Ectodermal cell (in vitro differentiated cells): Measurements from ENCODE around the gene HEATR5A.

Experiments
- H3K27ac ChIP-seq: 2 replicates; pipeline ENCODE4 v1.7.0; 2013; ENCODE audit warnings: mild to moderate bottlenecking, low read depth, low read length; ENCODE audit not compliant: insufficient read depth, poor library complexity, severe bottlenecking
- H3K27me3 ChIP-seq: 2 replicates; pipeline ENCODE4 v1.7.0; 2013; ENCODE audit warnings: mild to moderate bottlenecking, low read length; ENCODE audit not compliant: insufficient read depth, control insufficient read depth, poor library complexity, severe bottlenecking
- H3K36me3 ChIP-seq: one replicate; pipeline ENCODE4 v1.7.0; 2013; ENCODE audit warnings: low read length; ENCODE audit not compliant: control insufficient read depth, insufficient read depth
- H3K4me1 ChIP-seq: one replicate; pipeline ENCODE4 v1.7.0; 2013; ENCODE audit warnings: low read length; ENCODE audit not compliant: control insufficient read depth, insufficient read depth
- H3K4me3 ChIP-seq: 2 replicates; pipeline ENCODE4 v1.7.0; 2013; ENCODE audit warnings: low read depth, low read length, control low read depth; ENCODE audit not compliant: insufficient read depth
- H3K9me3 ChIP-seq: 2 replicates; pipeline ENCODE4 v1.7.0; 2013; ENCODE audit warnings: mild to moderate bottlenecking, low read length, moderate library complexity; ENCODE audit not compliant: control insufficient read depth
- WGBS, 2 experiments: methylation state at CpG; one replicate each; pipeline ENCODE4 v1.1.7; 2013; ENCODE audit warnings: missing lambda C conversion rate in 2 of 2; 5-methylcytosine and 5-hydroxymethylcytosine counted together

Gene HEATR5A

GRCh38 chr14:31426663-31427062 lies 6.3 kb upstream of the HEATR5A start:
- WGBS, 2 experiments, result 87 to 90% methylated on average over 2 of the region's 2 CpGs

GRCh38 chr14:31425905-31426304 lies 5.6 kb upstream of the HEATR5A start:
- Histone ChIP-seq H3K27me3 (no peaks in the 10 kb centered on the region), H3K36me3 (no peaks in the 10 kb centered on the region), H3K4me3 (no peak overlapping the region), H3K4me1 (no peaks in the 10 kb centered on the region), H3K9me3 (no peaks in the 10 kb centered on the region), H3K27ac (no peak overlapping the region)

More at GRCh38 chr14:31426663-31427062, 6.3 kb upstream of the HEATR5A start:
- Histone ChIP-seq H3K27me3 (no peaks in the 10 kb centered on the region), H3K9me3 (no peaks in the 10 kb centered on the region), H3K4me1 (no peaks in the 10 kb centered on the region), H3K27ac (no peak overlapping the region), H3K4me3 (no peak overlapping the region), H3K36me3 (no peaks in the 10 kb centered on the region)

- Histone ChIP-seq H3K4me3 (no peak overlapping the region), H3K27ac (no peak overlapping the region)
These were observed 850 bp upstream of the HEATR5A start for GRCh38 chr14:31421200-31421599.

DNA sequence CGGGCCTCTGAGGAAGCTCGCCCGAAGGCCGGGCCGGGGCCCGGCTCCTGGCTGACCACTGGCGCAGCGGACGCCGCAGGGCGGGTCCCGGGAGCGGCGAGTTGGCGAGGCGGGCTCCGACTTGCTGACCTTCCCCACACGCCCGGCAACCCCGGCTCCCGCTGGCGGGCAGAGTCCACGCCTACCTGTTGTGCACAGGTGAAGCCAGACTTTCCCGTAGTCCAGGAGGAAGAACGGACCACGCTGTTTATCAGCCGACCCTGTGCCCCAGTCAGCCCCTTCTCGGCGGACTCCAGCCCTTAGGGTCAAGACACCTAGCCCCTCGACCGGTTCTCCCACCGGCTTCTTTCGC lies 407 bp downstream of the HEATR5A start:
- no peaks in the 10 kb centered on the region for H3K27me3 ChIP-seq
- no peaks in the 10 kb centered on the region for H3K9me3 ChIP-seq
- 0% methylated on average over 33 of the region's 33 CpGs for WGBS, 2 experiments
- no peaks in the 10 kb centered on the region for H3K4me1 ChIP-seq
- H3K27ac ChIP-seq, result peak overlapping the region; percentile 81
- peak overlapping the region; percentile 89 for H3K4me3 ChIP-seq
- no peaks in the 10 kb centered on the region for H3K36me3 ChIP-seq

More at GRCh38 chr14:31421200-31421599, 850 bp upstream of the HEATR5A start:
- H3K36me3 ChIP-seq, result no peaks in the 10 kb centered on the region
- no peaks in the 10 kb centered on the region for H3K27me3 ChIP-seq
- H3K4me1 ChIP-seq, result no peaks in the 10 kb centered on the region
- H3K9me3 ChIP-seq, result no peaks in the 10 kb centered on the region
- WGBS, 2 experiments, result 99 to 100% methylated on average over 3 to 5 of the region's 5 CpGs

DNA sequence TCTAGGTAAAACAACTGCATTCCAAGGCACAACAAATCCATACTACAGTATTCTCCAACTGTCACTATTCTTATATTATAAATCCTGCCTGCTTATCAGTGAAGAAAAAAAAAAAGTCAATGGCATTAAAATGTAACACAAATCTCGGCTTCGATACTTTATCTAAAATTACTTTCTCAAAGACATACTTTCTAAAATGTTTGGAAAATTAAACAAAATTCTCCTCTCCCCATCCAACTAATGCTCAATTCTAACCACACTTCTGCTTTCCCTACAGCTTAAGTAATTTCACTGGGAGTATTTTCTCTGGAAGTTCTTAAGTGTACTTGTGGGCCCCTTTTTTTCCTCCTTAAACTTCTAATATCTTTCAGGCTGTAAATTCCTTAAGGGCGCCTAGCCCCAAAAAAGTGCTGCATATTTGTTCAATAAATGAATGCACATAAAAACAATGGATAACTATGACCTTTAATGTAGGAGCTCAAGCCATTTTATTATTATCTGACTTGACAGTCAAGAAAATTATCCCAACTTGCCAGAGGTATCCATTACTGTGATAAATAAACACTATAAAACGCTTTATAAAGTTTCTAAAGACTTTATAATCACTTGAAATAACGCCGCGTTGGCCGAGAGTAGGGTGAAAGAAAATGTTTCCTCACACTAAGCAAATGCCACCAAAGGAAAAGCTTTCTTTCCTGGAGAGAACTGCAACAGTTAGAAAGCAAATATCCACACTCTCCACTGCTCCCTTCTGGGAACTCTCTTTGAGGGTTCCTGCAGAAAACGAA lies 977 bp downstream of the HEATR5A start:
- Histone ChIP-seq H3K36me3 (no peaks in the 10 kb centered on the region), H3K27ac (peak overlapping the region; percentile 81), H3K4me1 (no peaks in the 10 kb centered on the region), H3K27me3 (no peaks in the 10 kb centered on the region), H3K4me3 (peak overlapping the region; percentile 89), H3K9me3 (no peaks in the 10 kb centered on the region)
- WGBS, 2 experiments, result 23 to 24% methylated on average over 7 to 8 of the region's 9 CpGs

GRCh38 chr14:31418440-31418839 lies 1.9 kb downstream of the HEATR5A start:
- Histone ChIP-seq H3K36me3 (no peaks in the 10 kb centered on the region), H3K27me3 (no peaks in the 10 kb centered on the region), H3K27ac (no peak overlapping the region), H3K9me3 (no peaks in the 10 kb centered on the region), H3K4me3 (no peak overlapping the region), H3K4me1 (no peaks in the 10 kb centered on the region)
- no CpG with 5 or more reads among the region's 1 CpG for WGBS, 2 experiments

DNA sequence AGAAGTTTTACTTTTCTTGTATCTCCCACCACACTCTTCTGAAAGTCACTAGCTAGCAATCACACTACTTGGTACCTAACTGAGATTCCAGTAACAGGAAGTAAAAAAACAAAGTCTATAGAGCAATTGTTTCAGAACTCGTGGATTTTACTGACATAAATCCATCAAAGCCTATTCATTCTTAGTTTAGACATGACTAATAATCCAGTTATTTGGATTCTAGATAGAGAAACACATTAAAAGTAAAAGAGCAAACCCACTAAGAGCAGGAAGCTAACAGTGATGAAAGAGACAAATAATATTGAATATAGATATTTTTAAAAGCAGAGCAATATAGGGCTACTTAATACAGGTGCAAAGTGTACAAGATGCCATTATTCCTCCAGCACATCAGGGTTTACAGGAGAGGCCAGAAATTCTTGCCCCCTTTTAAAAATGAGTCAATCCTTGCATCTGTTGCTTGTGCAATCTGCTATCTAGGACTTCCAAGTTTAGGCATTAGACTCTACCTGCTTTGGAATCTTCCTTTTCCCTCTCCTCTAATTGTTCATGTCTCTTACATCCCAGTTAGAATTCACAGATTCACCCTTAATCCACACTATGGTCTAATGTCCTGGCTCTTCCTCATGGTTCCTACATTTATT lies 6.0 kb downstream of the HEATR5A start:
- WGBS, 2 experiments, result 100% methylated on average over 1 of the region's 1 CpG
- no peak overlapping the region for H3K4me3 ChIP-seq
- no peaks in the 10 kb centered on the region for H3K4me1 ChIP-seq
- no peak overlapping the region for H3K27ac ChIP-seq
- no peaks in the 10 kb centered on the region for H3K36me3 ChIP-seq
- no peaks in the 10 kb centered on the region for H3K9me3 ChIP-seq
- H3K27me3 ChIP-seq, result no peaks in the 10 kb centered on the region

DNA sequence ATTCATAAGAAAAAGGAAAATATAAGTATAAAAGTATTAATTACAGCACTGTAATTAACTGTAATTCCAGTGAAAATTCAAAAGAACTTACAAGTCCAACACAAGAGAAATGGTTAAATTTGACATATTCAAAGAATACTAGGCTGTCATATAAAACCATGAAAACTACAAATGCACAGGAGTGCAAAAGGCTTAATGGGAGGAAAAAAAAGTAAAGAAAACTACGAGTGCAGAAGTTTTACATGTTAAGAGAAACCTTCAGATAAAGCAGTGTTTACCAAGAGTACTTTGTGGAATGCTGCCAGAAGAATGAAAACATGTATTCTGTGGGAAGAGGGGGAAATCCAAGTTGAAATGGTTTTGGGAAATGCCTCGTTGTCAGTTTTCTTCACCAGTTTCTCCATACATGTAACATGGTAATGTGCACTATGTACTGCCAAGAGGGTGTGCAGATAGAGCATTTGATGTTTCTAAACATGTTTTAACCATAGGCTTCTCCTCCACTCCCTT lies 9.1 kb downstream of the HEATR5A start:
- WGBS, 2 experiments, result 85 to 88% methylated on average over 2 of the region's 2 CpGs
- Histone ChIP-seq H3K9me3 (no peaks in the 10 kb centered on the region), H3K36me3 (no peaks in the 10 kb centered on the region), H3K4me3 (no peak overlapping the region), H3K4me1 (no peaks in the 10 kb centered on the region), H3K27me3 (no peaks in the 10 kb centered on the region), H3K27ac (no peak overlapping the region)

- H3K4me1 ChIP-seq, result no peaks in the 10 kb centered on the region
- H3K27me3 ChIP-seq, result no peaks in the 10 kb centered on the region
- H3K4me3 ChIP-seq, result no peak overlapping the region
- 93 to 100% methylated on average over 3 of the region's 3 CpGs for WGBS, 2 experiments
- no peaks in the 10 kb centered on the region for H3K9me3 ChIP-seq
- H3K36me3 ChIP-seq, result no peaks in the 10 kb centered on the region
- H3K27ac ChIP-seq, result no peak overlapping the region
These were observed 10.2 kb downstream of the HEATR5A start for GRCh38 chr14:31410048-31410650.

DNA sequence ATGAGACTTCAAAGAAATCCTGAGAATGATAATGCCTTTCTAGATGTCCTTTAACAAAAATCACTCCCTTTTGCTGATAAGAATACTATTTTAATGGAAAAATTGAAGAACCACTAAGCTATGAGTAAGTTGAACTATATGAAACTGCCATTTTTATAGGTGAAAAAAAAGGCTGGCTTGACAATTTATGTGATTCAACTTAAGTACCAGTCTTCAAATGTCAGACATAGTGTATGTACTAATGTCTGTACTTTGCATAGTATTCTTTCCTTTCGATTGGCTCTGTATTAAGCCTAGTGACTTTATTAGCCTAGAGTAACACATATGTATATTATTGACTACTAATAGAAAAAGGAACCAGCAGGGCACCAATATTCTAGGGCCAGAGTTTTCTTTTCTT lies 11.9 kb downstream of the HEATR5A start:
- H3K4me3 ChIP-seq, result no peak overlapping the region
- no peaks in the 10 kb centered on the region for H3K4me1 ChIP-seq
- H3K27me3 ChIP-seq, result no peaks in the 10 kb centered on the region
- no peaks in the 10 kb centered on the region for H3K9me3 ChIP-seq
- no peaks in the 10 kb centered on the region for H3K36me3 ChIP-seq
- WGBS, 2 experiments, result no CpG with 5 or more reads among the region's 1 CpG
- H3K27ac ChIP-seq, result no peak overlapping the region
